A673 (cell line): Measurements from ENCODE around the gene DIS3L. TPM values are rescaled to one million over a fixed set of nuclear protein-coding genes. Genes with fewer than 3 reads are reported as not detected.
"Not testable (repeated sequence)": the region's sequence is repeated elsewhere in the genome, so short reads cannot be mapped to it uniquely, and the experiment has no call there.

ENCODE experiments used
- BruUV-seq: library from RNA; stranded (reverse); fragments of 400-500 nt; replicated peaks from 2 replicates; lab custom pipeline; 2021; lab: Mats Ljungman, UMichigan
- CTCF ChIA-PET: fragments of 300-600 bp; sonication (Branson Sonifier 250); formaldehyde crosslinking; loops from one replicate; lab custom pipeline; 2022; ENCODE audit warnings: antibody characterized with exemption; lab: Charles Lee
- POLR2A ChIA-PET: fragments of 300-600 bp; sonication (Branson Sonifier 250); formaldehyde crosslinking; loops from one replicate; lab custom pipeline; 2022; ENCODE audit warnings: antibody characterized with exemption; ENCODE audit not compliant: low non-redundant PET; lab: Charles Lee
- DNase-seq: peaks from one replicate; pipeline ENCODE4 v3.0.0-alpha.2; 2015; ENCODE audit warnings: low spot score
- H3K27ac ChIP-seq: fragments of 200-600 bp; sonication (generic); 2 replicates; pipeline ENCODE4 v1.5.1; 2016; ENCODE audit warnings: mixed run types, low read depth, mild to moderate bottlenecking, mixed read lengths, antibody characterized with exemption, low read length; ENCODE audit not compliant: poor library complexity, severe bottlenecking
- H3K27me3 ChIP-seq: fragments of 200-600 bp; sonication (generic); replicated peaks from 2 replicates; pipeline ENCODE4 v1.6.1; 2017; ENCODE audit warnings: mixed run types, low read depth, mild to moderate bottlenecking, mixed read lengths, antibody characterized with exemption, low read length; ENCODE audit not compliant: insufficient read depth, poor library complexity
- H3K36me3 ChIP-seq: fragments of 200-600 bp; sonication (generic); 2 replicates; pipeline ENCODE4 v1.6.1; 2016; ENCODE audit warnings: mixed run types, mild to moderate bottlenecking, mixed read lengths, antibody characterized with exemption, low read length; ENCODE audit not compliant: insufficient read depth, poor library complexity, severe bottlenecking
- H3K4me1 ChIP-seq: fragments of 200-600 bp; sonication (generic); 2 replicates; pipeline ENCODE4 v1.6.1; 2017; ENCODE audit warnings: mixed run types, mild to moderate bottlenecking, mixed read lengths, antibody characterized with exemption, low read length; ENCODE audit not compliant: insufficient read depth, poor library complexity, severe bottlenecking
- H3K4me3 ChIP-seq: fragments of 200-600 bp; sonication (generic); 2 replicates; pipeline ENCODE4 v1.5.1; 2016; ENCODE audit warnings: low read depth, mixed run types, mild to moderate bottlenecking, mixed read lengths, low read length; ENCODE audit not compliant: poor library complexity, severe bottlenecking
- H3K9me3 ChIP-seq: fragments of 200-600 bp; sonication (generic); 2 replicates; pipeline ENCODE4 v1.6.1; 2016; ENCODE audit warnings: mixed run types, low read depth, mild to moderate bottlenecking, mixed read lengths, antibody characterized with exemption, low read length; ENCODE audit not compliant: poor library complexity, severe bottlenecking
- CTCF ChIP-seq: fragments of 300-800, 200-600 bp; sonication (generic); conservative IDR thresholded peaks from 2 replicates; pipeline ENCODE4 v1.5.1; 2017; ENCODE audit warnings: low read depth, mild to moderate bottlenecking, antibody characterized with exemption, low read length, moderate library complexity, mixed read lengths
- EZH2 ChIP-seq: fragments of 200-600 bp; sonication (generic); IDR thresholded peaks from 2 replicates; pipeline ENCODE4 v1.6.1; 2017; ENCODE audit warnings: borderline replicate concordance, low read depth, mild to moderate bottlenecking, mixed read lengths, antibody characterized with exemption, low read length; ENCODE audit not compliant: poor library complexity, severe bottlenecking
- intact Hi-C: fragments of 100-400 bp; cut with micrococcal nuclease; formaldehyde crosslinking; loops from one replicate; pipeline ENCODE4 v1.10.0; 2022; ENCODE audit not compliant: unreplicated experiment
- total RNA-seq: library from RNA; stranded (reverse); gene quantifications from 2 replicates; pipeline ENCODE4 v1.2.3, GENCODE V29; 2021

The DIS3L gene
- total RNA-seq, 1 experiment from 2014 or later, result 10.7 TPM

DNA sequence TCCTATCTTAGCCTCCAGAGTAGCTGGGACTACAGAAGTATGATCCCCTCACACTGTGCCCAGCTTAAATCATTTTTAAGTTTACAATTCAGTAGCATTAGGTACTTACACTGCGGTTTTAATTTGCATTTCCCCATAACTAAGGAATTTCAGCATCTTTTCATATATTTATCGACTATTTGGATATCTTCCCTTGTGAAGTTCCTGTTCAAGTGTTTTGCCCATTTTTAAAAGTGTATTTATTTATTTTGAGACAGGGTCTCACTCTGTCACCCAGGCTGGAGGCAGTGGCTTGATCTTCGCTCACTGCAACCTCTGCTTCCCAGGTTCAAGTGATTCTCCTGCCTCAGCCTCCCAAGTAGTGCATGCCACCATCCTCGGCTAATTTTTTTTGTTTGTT lies 80.8 kb downstream of the DIS3L start:
- no peak for DNase-seq
- H3K4me3 ChIP-seq, result no peak overlapping the region
- H3K36me3 ChIP-seq, result no peaks in the 10 kb centered on the region
- intact Hi-C loops, result no loop called here
- no peaks in the 10 kb centered on the region for H3K27me3 ChIP-seq
- no peak overlapping the region for H3K27ac ChIP-seq
- BruUV-seq, result no TSS peak
- POLR2A ChIA-PET, result no interaction called here
- H3K4me1 ChIP-seq, result peaks cover 11% of the 10 kb centered on the region
- CTCF ChIA-PET, result no interaction called here
- no peaks in the 10 kb centered on the region for H3K9me3 ChIP-seq
- TF ChIP-seq EZH2 (no peak), CTCF (no peak)

DNA sequence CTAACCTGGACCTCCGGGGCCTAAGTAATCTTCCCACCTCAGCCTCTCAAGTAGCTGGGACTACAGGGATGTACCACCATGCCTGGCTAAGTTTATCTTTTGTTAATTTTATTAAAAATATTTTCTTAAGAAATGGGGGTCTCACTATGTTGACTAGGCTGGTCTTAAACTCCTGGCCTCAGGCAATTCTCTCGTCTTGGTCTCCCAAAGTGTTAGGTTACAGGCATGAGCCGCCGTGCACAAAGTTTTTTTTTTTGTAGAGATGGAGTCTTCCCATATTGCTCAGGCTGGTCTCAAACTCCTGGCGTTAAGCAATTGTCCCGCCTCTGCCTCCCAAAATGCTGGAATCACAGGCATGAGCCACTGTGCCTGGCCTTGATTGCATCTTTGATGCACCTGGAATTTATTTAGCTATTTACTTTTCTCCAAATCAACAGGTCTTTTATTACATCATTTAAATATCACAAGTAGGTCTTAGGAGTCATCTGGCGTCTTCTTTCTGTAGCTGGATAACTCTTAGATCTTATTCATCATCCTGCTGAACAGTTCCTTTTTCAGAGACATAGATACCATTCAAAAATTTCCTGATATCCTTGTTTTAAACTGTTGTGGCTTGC lies 85.6 kb downstream of the DIS3L start:
- H3K27me3 ChIP-seq, result no peaks in the 10 kb centered on the region
- no peaks in the 10 kb centered on the region for H3K36me3 ChIP-seq
- H3K4me1 ChIP-seq, result no peaks in the 10 kb centered on the region
- no peak overlapping the region for H3K27ac ChIP-seq
- TF ChIP-seq EZH2, result no peak
- TF ChIP-seq CTCF, result no peak
- BruUV-seq, result no TSS peak
- no peaks in the 10 kb centered on the region for H3K9me3 ChIP-seq
- intact Hi-C loops, result no loop called here
- POLR2A ChIA-PET, result interaction anchor here (0.6 kb wide), 1 partner anchor 96 kb away, joined by 4 read pairs; no protein-coding TSS in a partner anchor
- no peak for DNase-seq
- H3K4me3 ChIP-seq, result no peak overlapping the region
- CTCF ChIA-PET, result no interaction called here

DNA sequence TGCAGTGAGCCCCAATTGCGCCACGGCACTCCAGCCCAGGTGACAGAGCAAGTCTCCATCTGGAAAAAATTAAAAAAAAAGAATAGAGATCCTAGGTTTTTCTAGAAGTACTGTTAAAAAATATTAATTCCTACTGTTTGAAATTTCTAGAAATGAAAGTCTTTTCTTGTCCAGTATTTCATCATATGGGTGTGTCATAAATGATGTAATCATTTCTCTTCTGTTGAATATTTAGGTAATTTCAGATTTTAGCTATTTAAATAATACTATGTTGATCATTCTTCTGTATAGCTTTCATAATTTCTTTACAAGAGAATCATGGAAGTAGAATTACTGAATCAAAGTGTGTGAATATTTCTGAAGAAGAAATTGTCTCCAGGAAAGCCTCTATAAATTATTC lies 88.0 kb downstream of the DIS3L start:
- H3K36me3 ChIP-seq, H3K9me3 ChIP-seq, POLR2A ChIA-PET, DNase-seq, BruUV-seq, H3K4me3 ChIP-seq, intact Hi-C loops, H3K27me3 ChIP-seq, H3K4me1 ChIP-seq, CTCF ChIA-PET, H3K27ac ChIP-seq: not testable (repeated sequence)

Other genes with a start within 250 kb of the DIS3L start
- gene MEGF11, start 39.8 kb upstream of the DIS3L start, total RNA-seq, result 0.09 and 0.43 TPM in 2 replicates
- 37.7 and 42.1 TPM in 2 replicates for gene TIPIN, start 63.1 kb downstream of the DIS3L start, total RNA-seq
- 53.4 and 56.8 TPM in 2 replicates for gene MAP2K1, start 93.3 kb downstream of the DIS3L start, total RNA-seq
- gene SNAPC5, start 204.2 kb downstream of the DIS3L start, total RNA-seq, result 28.9 and 35.2 TPM in 2 replicates
- gene RPL4, start 211.3 kb downstream of the DIS3L start, total RNA-seq, result 2,773 and 2,830 TPM in 2 replicates
- 32.4 and 36.3 TPM in 2 replicates for gene ZWILCH, start 211.8 kb downstream of the DIS3L start, total RNA-seq